Progenitor cell of endocrine pancreas (in vitro differentiated cells): ENCODE measurements around the gene BTN1A1. TPM values are rescaled to one million over a fixed set of nuclear protein-coding genes. Genes with fewer than 3 reads are reported as not detected.

Source experiments
- DNase-seq: peaks from one replicate; pipeline ENCODE4 v3.0.0; 2021; ENCODE audit warnings: low spot score; ENCODE audit not compliant: unreplicated experiment
- H3K27ac Mint-ChIP-seq: 2 replicates; pipeline ENCODE4 v1.8.0; 2021; ENCODE audit warnings: mild to moderate bottlenecking, moderate library complexity, mixed read lengths
- H3K27me3 Mint-ChIP-seq: 2 replicates; pipeline ENCODE4 v1.8.0; 2021; ENCODE audit warnings: mixed read lengths
- H3K36me3 Mint-ChIP-seq: 2 replicates; pipeline ENCODE4 v1.8.0; 2022; ENCODE audit warnings: mixed read lengths; ENCODE audit not compliant: insufficient read depth
- H3K4me1 Mint-ChIP-seq: 2 replicates; pipeline ENCODE4 v1.8.0; 2021; ENCODE audit warnings: low read depth, mixed read lengths
- H3K4me3 Mint-ChIP-seq: 2 replicates; pipeline ENCODE4 v1.8.0; 2021; ENCODE audit warnings: low read depth, mild to moderate bottlenecking, moderate library complexity, mixed read lengths
- H3K9me3 Mint-ChIP-seq: 2 replicates; pipeline ENCODE4 v1.8.0; 2021; ENCODE audit warnings: low read depth, mixed read lengths
- total RNA-seq: library from RNA; stranded (reverse); gene quantifications from 2 replicates; pipeline ENCODE4 v1.2.1, GENCODE V29; 2021
- TF ChIP-seq, protein P1 (sequence below): fragments of 200-600 bp; sonication (generic); IDR thresholded peaks from one replicate; pipeline ENCODE4 v1.5.0; 2021; ENCODE audit warnings: antibody characterized with exemption, mild to moderate bottlenecking; ENCODE audit not compliant: unreplicated experiment

BTN1A1 gene
- total RNA-seq, 1 donor from 2014 or later = 1.5 TPM

DNA sequence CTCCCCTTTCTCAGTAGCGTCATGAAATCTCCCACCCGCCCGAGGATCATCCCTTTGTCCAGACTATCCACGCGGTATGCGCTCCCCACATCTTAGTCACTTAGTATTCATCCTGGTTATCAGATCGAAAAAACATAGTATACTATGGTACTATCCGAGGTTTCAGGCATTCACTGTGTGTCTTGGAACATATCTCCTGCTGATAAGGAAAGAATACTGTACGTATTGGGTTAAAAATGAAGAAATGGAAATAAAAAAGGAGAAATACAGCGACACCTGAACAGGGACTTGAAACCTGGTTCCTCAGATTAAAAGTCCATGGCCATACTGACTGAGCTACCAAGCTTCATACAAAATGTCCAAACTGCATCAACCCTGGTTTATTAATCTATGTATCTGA lies 52.1 kb downstream of the BTN1A1 start:
- H3K27me3 Mint-ChIP-seq = peaks cover 8% of the 10 kb centered on the region
- H3K27ac Mint-ChIP-seq = no peak overlapping the region
- H3K9me3 Mint-ChIP-seq = no peaks in the 10 kb centered on the region
- TF ChIP-seq, protein P1, sequence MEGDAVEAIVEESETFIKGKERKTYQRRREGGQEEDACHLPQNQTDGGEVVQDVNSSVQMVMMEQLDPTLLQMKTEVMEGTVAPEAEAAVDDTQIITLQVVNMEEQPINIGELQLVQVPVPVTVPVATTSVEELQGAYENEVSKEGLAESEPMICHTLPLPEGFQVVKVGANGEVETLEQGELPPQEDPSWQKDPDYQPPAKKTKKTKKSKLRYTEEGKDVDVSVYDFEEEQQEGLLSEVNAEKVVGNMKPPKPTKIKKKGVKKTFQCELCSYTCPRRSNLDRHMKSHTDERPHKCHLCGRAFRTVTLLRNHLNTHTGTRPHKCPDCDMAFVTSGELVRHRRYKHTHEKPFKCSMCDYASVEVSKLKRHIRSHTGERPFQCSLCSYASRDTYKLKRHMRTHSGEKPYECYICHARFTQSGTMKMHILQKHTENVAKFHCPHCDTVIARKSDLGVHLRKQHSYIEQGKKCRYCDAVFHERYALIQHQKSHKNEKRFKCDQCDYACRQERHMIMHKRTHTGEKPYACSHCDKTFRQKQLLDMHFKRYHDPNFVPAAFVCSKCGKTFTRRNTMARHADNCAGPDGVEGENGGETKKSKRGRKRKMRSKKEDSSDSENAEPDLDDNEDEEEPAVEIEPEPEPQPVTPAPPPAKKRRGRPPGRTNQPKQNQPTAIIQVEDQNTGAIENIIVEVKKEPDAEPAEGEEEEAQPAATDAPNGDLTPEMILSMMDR = no peak
- DNase-seq = no peak
- H3K4me3 Mint-ChIP-seq = no peak overlapping the region
- H3K36me3 Mint-ChIP-seq = no peaks in the 10 kb centered on the region
- peaks cover 4% of the 10 kb centered on the region for H3K4me1 Mint-ChIP-seq

GRCh38 chr6:26552640-26553188 lies 52.6 kb downstream of the BTN1A1 start:
- no peak overlapping the region for H3K4me3 Mint-ChIP-seq
- peaks cover 11% of the 10 kb centered on the region for H3K27me3 Mint-ChIP-seq
- TF ChIP-seq, protein P1 = no peak
- peaks cover 4% of the 10 kb centered on the region for H3K4me1 Mint-ChIP-seq
- DNase-seq = no peak
- no peak overlapping the region for H3K27ac Mint-ChIP-seq
- H3K36me3 Mint-ChIP-seq = no peaks in the 10 kb centered on the region
- H3K9me3 Mint-ChIP-seq = no peaks in the 10 kb centered on the region

DNA sequence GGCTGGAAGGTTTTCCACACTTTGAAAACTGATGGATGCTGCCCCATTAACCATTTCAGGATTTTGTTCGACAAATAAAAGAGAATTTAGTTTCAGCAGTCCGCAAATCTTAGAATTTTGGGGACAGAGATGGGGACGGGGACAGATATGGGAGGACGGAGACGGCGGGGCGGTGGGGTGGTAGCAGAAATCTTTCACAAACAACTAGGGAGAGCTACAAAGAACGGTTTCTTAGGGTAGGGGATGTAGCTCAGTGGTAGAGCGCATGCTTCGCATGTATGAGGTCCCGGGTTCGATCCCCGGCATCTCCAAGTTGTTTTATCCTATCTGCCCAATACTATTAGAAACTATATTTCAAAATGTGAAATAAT lies 53.1 kb downstream of the BTN1A1 start:
- no peak overlapping the region for H3K4me3 Mint-ChIP-seq
- TF ChIP-seq, protein P1 = no peak
- peak; percentile 57 for DNase-seq
- H3K27ac Mint-ChIP-seq = no peak overlapping the region
- H3K27me3 Mint-ChIP-seq = peaks cover 11% of the 10 kb centered on the region
- no peaks in the 10 kb centered on the region for H3K9me3 Mint-ChIP-seq
- peaks cover 4% of the 10 kb centered on the region for H3K4me1 Mint-ChIP-seq
- no peaks in the 10 kb centered on the region for H3K36me3 Mint-ChIP-seq

- H3K27ac Mint-ChIP-seq = no peak overlapping the region
- H3K4me1 Mint-ChIP-seq = peaks cover 4% of the 10 kb centered on the region
- H3K36me3 Mint-ChIP-seq = no peaks in the 10 kb centered on the region
- TF ChIP-seq, protein P1 = no peak
- H3K4me3 Mint-ChIP-seq = no peak overlapping the region
- DNase-seq = peak; percentile 73
- H3K9me3 Mint-ChIP-seq = no peaks in the 10 kb centered on the region
- peaks cover 11% of the 10 kb centered on the region for H3K27me3 Mint-ChIP-seq
Observed at GRCh38 chr6:26553635-26554446, 53.7 kb downstream of the BTN1A1 start.

DNA sequence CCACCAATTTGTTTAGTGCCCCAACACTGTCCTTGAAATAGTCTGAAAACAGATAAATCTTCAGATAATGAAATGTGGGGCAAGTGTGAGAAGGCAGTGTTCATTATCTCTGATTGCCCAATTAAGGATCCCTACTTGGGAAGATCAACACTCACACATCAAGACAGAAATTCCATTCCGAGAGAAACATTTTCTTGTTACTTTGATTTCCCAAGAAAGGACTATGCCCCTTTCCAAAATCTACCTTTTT lies 54.3 kb downstream of the BTN1A1 start:
- no peak overlapping the region for H3K27ac Mint-ChIP-seq
- no peak for DNase-seq

More for the DNA sequence above, 54.3 kb downstream of the BTN1A1 start:
- Mint-ChIP-seq H3K4me1 (peaks cover 4% of the 10 kb centered on the region), H3K4me3 (no peak overlapping the region), H3K36me3 (no peaks in the 10 kb centered on the region), H3K27me3 (peaks cover 11% of the 10 kb centered on the region), H3K9me3 (no peaks in the 10 kb centered on the region)
- TF ChIP-seq, protein P1 = no peak
